Stimulated activated CD8-positive, alpha-beta memory T cell treated with anti-CD3 and anti-CD28 coated beads, Interleukin-15, amount 100 ng/mL, for 4 hours (primary cell): ENCODE results near the gene GDF11.

Source experiments
- DNase-seq, 2 donors: peaks; one replicate each; pipeline ENCODE4 v3.0.0-alpha.2; 2020; ENCODE audit warnings: low read depth in 2 of 2

GDF11 gene

GRCh38 chr12:55742719-55743405 lies at the start of gene GDF11:
TSS of gene GDF11 (plus strand) at chr12:55743122. CDS start at chr12:55743317, 195 bp downstream.
- peak in 1 of 2 donors; percentile 56 for DNase-seq

GRCh38 chr12:55693323-55694187 lies 49.4 kb upstream of the GDF11 start:
- DNase-seq = no peak

- DNase-seq = no peak
These were observed 48.8 kb upstream of the GDF11 start for GRCh38 chr12:55694188-55694515.

- DNase-seq = no peak
These were observed 48.3 kb upstream of the GDF11 start for GRCh38 chr12:55694651-55695050.

- no peak for DNase-seq
These were observed 47.6 kb upstream of the GDF11 start for GRCh38 chr12:55695349-55695748.

GRCh38 chr12:55696141-55696540 lies 46.8 kb upstream of the GDF11 start:
- DNase-seq = no peak

GRCh38 chr12:55696796-55697462 lies 46.0 kb upstream of the GDF11 start:
- no peak for DNase-seq

- no peak for DNase-seq
These were observed 45.2 kb upstream of the GDF11 start for GRCh38 chr12:55697686-55698085.

- no peak for DNase-seq
These were observed 44.5 kb upstream of the GDF11 start for GRCh38 chr12:55698241-55698955.

GRCh38 chr12:55698965-55699364 lies 44.0 kb upstream of the GDF11 start:
- DNase-seq = no peak

- no peak for DNase-seq
These were observed 43.4 kb upstream of the GDF11 start for GRCh38 chr12:55699471-55700055.

GRCh38 chr12:55700255-55701018 lies 42.5 kb upstream of the GDF11 start:
- no peak for DNase-seq

GRCh38 chr12:55702861-55703260 lies 40.1 kb upstream of the GDF11 start:
- DNase-seq = no peak

GRCh38 chr12:55703288-55703687 lies 39.6 kb upstream of the GDF11 start:
- no peak for DNase-seq

- DNase-seq = no peak
These were observed 38.8 kb upstream of the GDF11 start for GRCh38 chr12:55703901-55704761.

GRCh38 chr12:55704824-55705718 lies 37.9 kb upstream of the GDF11 start:
- DNase-seq = no peak

GRCh38 chr12:55705782-55706402 lies 37.0 kb upstream of the GDF11 start:
- no peak for DNase-seq

- DNase-seq = no peak
These were observed 36.2 kb upstream of the GDF11 start for GRCh38 chr12:55706568-55707218.
